ENCODE results near the gene CA5A.

The CA5A gene

DNA sequence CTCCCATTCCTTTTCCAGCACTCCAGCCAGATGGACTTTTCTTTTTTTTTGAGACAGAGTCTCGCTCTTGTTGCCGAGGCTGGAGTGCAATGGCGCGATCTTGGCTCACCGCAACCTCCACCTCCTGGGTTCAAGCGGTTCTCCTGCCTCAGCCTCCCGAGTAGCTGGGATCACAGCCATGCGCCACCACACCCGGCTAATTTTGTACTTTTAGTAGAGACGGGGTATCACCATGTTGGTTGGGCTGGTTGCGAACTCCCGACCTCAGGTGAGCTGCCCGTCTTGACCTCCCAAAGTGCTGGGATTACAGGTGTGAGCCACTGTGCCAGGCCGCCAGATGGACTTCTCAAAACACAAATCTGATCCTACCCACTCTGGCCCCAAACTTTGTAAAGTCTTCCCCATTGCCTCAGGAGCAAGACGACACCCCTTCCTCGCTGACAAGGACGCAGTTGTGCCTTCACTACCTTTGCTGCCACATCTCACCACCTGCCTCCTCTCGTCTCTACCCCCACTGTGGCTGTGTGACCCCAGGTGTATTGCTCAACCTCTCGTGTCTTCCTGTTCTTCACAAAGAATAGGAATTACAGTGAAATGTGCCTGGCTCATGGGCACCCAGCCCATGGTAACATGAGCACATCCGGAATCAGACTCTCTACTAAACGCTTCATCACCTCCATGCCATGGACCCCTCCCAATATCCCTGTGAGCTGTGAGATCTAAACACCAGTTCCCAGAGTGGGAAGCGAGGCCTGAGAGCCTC lies 11.2 kb upstream of the CA5A start:
- Histone ChIP-seq H3K27me3 (ENCODE audit: insufficient read depth, poor library complexity, severe bottlenecking) (no peaks in the 10 kb centered on the region), H3K4me3 (replicated peaks; ENCODE audit: insufficient read depth, low read length) (no peak overlapping the region), H3K27ac (replicated peaks) (no peak overlapping the region)
- no peak for DNase-seq (ENCODE audit: low read depth in 1 of 2, low spot score in 1 of 2)
- TF ChIP-seq, protein P1, sequence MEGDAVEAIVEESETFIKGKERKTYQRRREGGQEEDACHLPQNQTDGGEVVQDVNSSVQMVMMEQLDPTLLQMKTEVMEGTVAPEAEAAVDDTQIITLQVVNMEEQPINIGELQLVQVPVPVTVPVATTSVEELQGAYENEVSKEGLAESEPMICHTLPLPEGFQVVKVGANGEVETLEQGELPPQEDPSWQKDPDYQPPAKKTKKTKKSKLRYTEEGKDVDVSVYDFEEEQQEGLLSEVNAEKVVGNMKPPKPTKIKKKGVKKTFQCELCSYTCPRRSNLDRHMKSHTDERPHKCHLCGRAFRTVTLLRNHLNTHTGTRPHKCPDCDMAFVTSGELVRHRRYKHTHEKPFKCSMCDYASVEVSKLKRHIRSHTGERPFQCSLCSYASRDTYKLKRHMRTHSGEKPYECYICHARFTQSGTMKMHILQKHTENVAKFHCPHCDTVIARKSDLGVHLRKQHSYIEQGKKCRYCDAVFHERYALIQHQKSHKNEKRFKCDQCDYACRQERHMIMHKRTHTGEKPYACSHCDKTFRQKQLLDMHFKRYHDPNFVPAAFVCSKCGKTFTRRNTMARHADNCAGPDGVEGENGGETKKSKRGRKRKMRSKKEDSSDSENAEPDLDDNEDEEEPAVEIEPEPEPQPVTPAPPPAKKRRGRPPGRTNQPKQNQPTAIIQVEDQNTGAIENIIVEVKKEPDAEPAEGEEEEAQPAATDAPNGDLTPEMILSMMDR (IDR thresholded peaks at IDR 0.05; ENCODE audit: insufficient read depth, low read length) = no peak
- TF ChIP-seq POLR2AphosphoS5 (IDR thresholded peaks at IDR 0.05; ENCODE audit: low read depth) = no peak
- TF ChIP-seq SPI1 (IDR thresholded peaks at IDR 0.05; ENCODE audit: borderline replicate concordance, low read depth) = no peak
- no peak for TF ChIP-seq REST (IDR thresholded peaks at IDR 0.05; ENCODE audit: insufficient replicate concordance, low read depth)
- TF ChIP-seq GABPA (IDR thresholded peaks at IDR 0.05; ENCODE audit: low read depth) = no peak

GRCh38 chr16:87946596-87947347 lies 10.4 kb upstream of the CA5A start:
- Histone ChIP-seq H3K27ac (replicated peaks) (no peak overlapping the region), H3K4me3 (replicated peaks; ENCODE audit: insufficient read depth, low read length) (no peak overlapping the region), H3K27me3 (ENCODE audit: insufficient read depth, poor library complexity, severe bottlenecking) (no peaks in the 10 kb centered on the region)
- no peak for TF ChIP-seq POLR2AphosphoS5 (IDR thresholded peaks at IDR 0.05; ENCODE audit: low read depth)
- DNase-seq (ENCODE audit: low read depth in 1 of 2, low spot score in 1 of 2) = no peak

GRCh38 chr16:87945351-87946042 lies 9.2 kb upstream of the CA5A start:
- DNase-seq (ENCODE audit: low read depth in 1 of 2, low spot score in 1 of 2) = no peak
- Histone ChIP-seq H3K27ac (replicated peaks) (no peak overlapping the region), H3K27me3 (ENCODE audit: insufficient read depth, poor library complexity, severe bottlenecking) (no peaks in the 10 kb centered on the region), H3K4me3 (replicated peaks; ENCODE audit: insufficient read depth, low read length) (no peak overlapping the region)
- no peak for TF ChIP-seq SPI1 (IDR thresholded peaks at IDR 0.05; ENCODE audit: borderline replicate concordance, low read depth)
- TF ChIP-seq REST (IDR thresholded peaks at IDR 0.05; ENCODE audit: insufficient replicate concordance, low read depth) = no peak
- no peak for TF ChIP-seq POLR2AphosphoS5 (IDR thresholded peaks at IDR 0.05; ENCODE audit: low read depth)
- TF ChIP-seq GABPA (IDR thresholded peaks at IDR 0.05; ENCODE audit: low read depth) = no peak
- TF ChIP-seq, protein P1 (IDR thresholded peaks at IDR 0.05; ENCODE audit: insufficient read depth, low read length) = no peak

- no peaks in the 10 kb centered on the region for H3K27me3 ChIP-seq (ENCODE audit: insufficient read depth, poor library complexity, severe bottlenecking)
- no peak for DNase-seq (ENCODE audit: low read depth in 1 of 2, low spot score in 1 of 2)
- H3K27ac ChIP-seq (replicated peaks) = no peak overlapping the region
- TF ChIP-seq POLR2AphosphoS5 (IDR thresholded peaks at IDR 0.05; ENCODE audit: low read depth) (no peak), SPI1 (IDR thresholded peaks at IDR 0.05; ENCODE audit: borderline replicate concordance, low read depth) (no peak), REST (IDR thresholded peaks at IDR 0.05; ENCODE audit: insufficient replicate concordance, low read depth) (no peak), GABPA (IDR thresholded peaks at IDR 0.05; ENCODE audit: low read depth) (no peak)
- TF ChIP-seq, protein P1 (IDR thresholded peaks at IDR 0.05; ENCODE audit: insufficient read depth, low read length) = no peak
- no peak overlapping the region for H3K4me3 ChIP-seq (replicated peaks; ENCODE audit: insufficient read depth, low read length)
Measured at GRCh38 chr16:87942680-87943079, 6.4 kb upstream of the CA5A start.

Data from HL-60 (cell line).